ENCODE measurements around the gene CELF4.

CELF4 gene

DNA sequence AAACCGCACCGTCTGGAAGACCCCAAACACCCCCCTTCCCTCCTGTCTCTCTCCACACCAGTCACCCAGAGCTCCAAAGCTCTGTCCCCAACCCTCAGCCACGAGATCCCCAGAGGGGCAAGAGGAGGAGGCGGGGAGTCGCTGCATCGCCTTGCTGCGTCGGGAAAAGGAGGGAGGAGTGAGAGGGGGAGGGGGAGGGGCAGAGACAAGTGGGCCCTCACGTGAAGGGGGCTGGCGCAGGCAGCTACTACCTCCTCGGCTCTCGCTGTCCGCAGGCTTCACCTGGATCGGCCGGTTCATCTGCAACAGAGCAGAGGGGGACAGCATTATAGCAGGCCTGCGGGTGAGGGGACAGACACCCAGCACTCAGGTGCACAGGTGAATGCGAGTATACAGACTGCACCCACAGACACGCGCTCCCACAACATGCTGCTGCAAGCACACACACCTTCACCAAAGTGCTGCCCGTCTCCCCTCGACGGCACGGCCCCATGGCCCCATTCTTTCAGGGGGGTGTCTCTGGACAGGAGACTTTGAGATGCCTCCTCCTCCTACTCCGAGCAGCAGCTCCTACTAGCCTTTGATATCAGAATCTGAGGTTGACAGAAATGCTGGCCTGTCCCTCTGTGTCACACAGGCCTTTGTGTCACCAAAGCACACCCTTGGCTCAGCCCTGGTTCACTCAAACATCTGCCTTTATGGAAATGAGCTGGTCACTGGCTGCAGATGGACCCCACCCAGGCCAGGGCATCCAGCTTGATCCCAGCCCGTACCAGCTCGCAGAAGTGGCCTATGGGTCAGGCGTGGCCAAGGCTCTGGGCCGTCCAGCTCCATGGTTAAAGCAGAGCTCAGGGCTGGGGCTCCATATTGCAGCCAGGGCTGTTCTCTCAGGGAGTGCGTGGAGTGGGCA lies 243.8 kb downstream of the CELF4 start:
- TF ChIP-seq, protein P1, sequence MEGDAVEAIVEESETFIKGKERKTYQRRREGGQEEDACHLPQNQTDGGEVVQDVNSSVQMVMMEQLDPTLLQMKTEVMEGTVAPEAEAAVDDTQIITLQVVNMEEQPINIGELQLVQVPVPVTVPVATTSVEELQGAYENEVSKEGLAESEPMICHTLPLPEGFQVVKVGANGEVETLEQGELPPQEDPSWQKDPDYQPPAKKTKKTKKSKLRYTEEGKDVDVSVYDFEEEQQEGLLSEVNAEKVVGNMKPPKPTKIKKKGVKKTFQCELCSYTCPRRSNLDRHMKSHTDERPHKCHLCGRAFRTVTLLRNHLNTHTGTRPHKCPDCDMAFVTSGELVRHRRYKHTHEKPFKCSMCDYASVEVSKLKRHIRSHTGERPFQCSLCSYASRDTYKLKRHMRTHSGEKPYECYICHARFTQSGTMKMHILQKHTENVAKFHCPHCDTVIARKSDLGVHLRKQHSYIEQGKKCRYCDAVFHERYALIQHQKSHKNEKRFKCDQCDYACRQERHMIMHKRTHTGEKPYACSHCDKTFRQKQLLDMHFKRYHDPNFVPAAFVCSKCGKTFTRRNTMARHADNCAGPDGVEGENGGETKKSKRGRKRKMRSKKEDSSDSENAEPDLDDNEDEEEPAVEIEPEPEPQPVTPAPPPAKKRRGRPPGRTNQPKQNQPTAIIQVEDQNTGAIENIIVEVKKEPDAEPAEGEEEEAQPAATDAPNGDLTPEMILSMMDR (conservative IDR thresholded peaks at IDR 0.05; ENCODE audit: control insufficient read depth, insufficient read depth, low read depth, low read length) = no peak
- no peak overlapping the region for H3K4me3 ChIP-seq (ENCODE audit: control insufficient read depth, low read depth, low read length)
- no peak for DNase-seq (ENCODE audit: low read depth)

DNA sequence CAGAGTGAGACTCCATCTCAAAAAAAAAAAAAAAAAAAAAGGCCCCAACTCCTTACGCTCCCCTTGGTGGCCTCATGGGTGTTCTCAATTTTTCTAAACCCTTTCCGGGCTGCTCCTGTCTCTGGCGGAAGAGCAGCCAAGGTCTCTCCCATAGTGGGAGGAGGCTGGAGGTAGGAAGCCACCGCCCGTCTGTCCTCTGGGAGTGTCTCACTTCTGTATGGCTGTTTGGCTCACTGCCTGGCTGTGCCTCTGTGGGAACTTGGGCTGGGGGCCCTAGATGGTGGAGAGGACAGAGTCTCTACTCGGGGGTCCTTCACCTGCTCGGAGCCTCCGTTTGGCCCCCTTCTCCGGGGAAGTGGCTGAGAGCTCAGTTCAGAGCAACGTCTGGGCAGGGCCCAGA lies 245.3 kb downstream of the CELF4 start:
- TF ChIP-seq, protein P1 (conservative IDR thresholded peaks at IDR 0.05; ENCODE audit: control insufficient read depth, insufficient read depth, low read depth, low read length) = no peak
- DNase-seq (ENCODE audit: low read depth) = no peak
- no peak overlapping the region for H3K4me3 ChIP-seq (ENCODE audit: control insufficient read depth, low read depth, low read length)

DNA sequence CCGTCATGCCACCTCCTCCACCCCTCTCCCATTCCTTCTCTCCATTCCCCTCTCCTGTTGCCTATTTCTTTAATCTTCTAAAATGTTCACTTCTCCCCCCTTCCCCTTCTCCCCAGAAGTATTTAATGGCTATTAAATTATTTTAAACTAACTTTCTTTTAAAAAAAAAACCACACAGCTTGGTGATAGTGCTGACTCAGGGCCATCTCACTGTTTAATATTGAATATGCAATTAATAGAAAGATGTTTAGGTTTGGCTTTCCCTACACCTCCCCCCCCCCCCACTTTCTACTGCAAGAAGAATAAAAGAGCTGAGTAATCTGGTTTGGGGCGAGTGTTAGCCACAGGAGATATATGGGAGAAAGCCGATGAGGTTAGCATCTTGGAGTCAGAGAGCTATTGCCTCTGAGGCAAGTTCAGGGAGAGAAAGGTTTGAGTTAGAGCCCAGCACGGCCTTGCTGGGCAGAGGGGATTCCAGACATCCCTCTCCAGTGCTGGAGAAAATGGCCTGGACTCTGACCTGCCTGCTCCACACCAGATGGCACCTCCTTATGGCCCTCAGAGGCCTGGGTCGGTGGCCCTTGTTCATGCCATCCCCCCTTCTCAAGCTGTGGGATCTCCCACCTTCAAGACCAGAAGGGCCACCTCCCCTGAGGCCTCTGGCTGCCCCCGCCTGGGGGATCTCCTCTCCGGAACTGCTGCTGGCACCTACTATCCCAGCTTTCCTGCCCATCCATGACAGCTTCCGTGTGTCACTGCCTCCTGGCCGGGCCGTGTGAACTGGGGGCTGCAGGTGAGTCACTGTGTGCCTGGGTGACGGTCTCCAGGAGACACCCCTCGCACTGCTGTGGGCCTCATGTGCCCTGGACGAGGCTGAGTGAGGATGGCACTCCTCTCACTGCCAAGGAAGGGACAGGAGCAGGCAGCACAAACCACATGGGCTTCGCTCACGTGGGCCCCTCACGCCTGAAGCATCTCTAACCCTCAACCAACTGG lies 246.9 kb downstream of the CELF4 start:
- no peak overlapping the region for H3K4me3 ChIP-seq (ENCODE audit: control insufficient read depth, low read depth, low read length)
- no peak for DNase-seq (ENCODE audit: low read depth)
- TF ChIP-seq, protein P1 (conservative IDR thresholded peaks at IDR 0.05; ENCODE audit: control insufficient read depth, insufficient read depth, low read depth, low read length) = no peak

DNA sequence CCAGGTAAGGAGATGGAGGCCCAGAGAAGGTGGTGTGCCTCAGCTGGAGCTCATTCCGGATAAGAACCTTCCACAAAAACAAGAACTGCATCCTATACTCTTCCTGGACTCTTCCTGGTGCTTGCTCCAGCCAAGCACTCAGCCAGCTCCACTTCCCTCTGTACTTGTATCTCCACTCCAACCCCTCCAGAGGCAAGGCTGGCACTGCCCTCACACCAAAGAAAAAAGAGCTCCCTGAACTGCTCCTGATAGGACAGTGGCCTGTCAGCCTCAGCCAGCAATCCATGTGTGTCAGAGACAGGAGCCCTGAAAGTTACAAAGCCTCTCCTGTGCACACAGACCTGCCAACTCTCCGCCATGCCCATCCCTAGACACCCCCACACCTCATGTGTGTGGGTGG lies 248.1 kb downstream of the CELF4 start:
- no peak for DNase-seq (ENCODE audit: low read depth)
- no peak overlapping the region for H3K4me3 ChIP-seq (ENCODE audit: control insufficient read depth, low read depth, low read length)
- TF ChIP-seq, protein P1 (conservative IDR thresholded peaks at IDR 0.05; ENCODE audit: control insufficient read depth, insufficient read depth, low read depth, low read length) = no peak

DNA sequence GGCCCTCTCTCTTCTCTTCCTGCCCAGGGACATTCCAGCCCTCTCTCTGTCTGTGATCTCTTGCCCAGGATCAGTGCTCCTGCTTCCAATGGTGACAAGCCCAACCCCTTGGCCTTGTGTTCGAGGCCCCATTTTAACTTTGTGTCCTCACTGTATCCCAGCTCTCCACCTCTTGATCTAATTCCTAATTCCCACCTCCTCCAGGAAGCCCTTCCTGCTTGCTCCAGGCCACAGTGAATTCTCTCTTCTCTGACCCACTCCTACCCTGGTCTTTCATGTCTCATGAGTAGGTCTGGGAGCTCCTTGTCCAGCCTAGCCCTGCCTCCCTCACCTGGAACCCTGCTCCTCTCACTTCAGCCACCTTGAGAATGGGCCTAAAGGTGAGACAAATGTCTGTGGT lies 249.1 kb downstream of the CELF4 start:
- H3K4me3 ChIP-seq (ENCODE audit: control insufficient read depth, low read depth, low read length) = no peak overlapping the region
- TF ChIP-seq, protein P1 (conservative IDR thresholded peaks at IDR 0.05; ENCODE audit: control insufficient read depth, insufficient read depth, low read depth, low read length) = no peak
- no peak for DNase-seq (ENCODE audit: low read depth)

DNA sequence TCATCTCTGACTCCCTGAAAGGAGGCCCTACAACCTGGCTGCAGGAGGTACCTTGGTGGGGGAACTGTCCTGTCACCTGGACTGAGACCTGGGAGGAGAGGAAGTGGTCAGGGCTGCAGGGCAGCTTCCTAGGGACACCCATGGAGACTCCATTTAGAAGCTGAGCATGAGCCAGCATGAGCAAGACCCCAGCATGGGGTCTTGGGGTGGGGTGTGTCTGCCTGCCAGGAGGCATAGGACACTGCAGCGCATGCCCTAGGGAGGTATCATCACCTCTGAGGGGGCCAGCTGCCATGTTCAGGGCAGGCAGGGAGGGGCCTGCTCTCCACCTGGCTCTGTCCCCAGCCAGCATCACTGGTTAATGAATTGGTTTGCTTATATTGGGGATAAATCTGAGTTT lies 249.7 kb downstream of the CELF4 start:
- TF ChIP-seq, protein P1 (conservative IDR thresholded peaks at IDR 0.05; ENCODE audit: control insufficient read depth, insufficient read depth, low read depth, low read length) = no peak
- H3K4me3 ChIP-seq (ENCODE audit: control insufficient read depth, low read depth, low read length) = no peak overlapping the region
- DNase-seq (ENCODE audit: low read depth) = no peak

All from fibroblast of mammary gland (primary cell).